HepG2 (cell line): Measurements from ENCODE around the gene PEX10. TPM values are rescaled to one million over a fixed set of nuclear protein-coding genes. Genes with fewer than 3 reads are reported as not detected.

Experiments used
- ATAC-seq: fragments of 200-7000 bp; cut with Tn5 transposase; 3 replicates; pipeline ENCODE4 v1.9.1; 2020; ENCODE audit warnings: mild to moderate bottlenecking, moderate library complexity
- BruUV-seq: library from RNA; stranded (reverse); fragments of 400-500 nt; replicated peaks from 2 replicates; lab custom pipeline; 2021; lab: Mats Ljungman, UMichigan
- CTCF ChIA-PET: fragments of 300-600 bp; formaldehyde crosslinking; extraction: SDS; loops from one replicate; lab custom pipeline; 2021; ENCODE audit warnings: low total read pairs, inconsistent platforms, low intra/inter-chr PET ratio; lab: Yijun Ruan, JAX
- POLR2A ChIA-PET: fragments of 350-600 bp; sonication (Branson Sonifier 250); formaldehyde crosslinking; loops from one replicate; lab custom pipeline; 2020; ENCODE audit warnings: antibody characterized with exemption, inconsistent platforms; lab: Yijun Ruan, JAX
- DNase-seq: peaks from one replicate; pipeline ENCODE4 v3.0.0-alpha.2; 2015; ENCODE audit warnings: low spot score
- FAIRE-seq: peaks from 3 replicates; lab custom pipeline; 2011; peaks lifted over from hg19 to GRCh38; lab: Jason Lieb, UNC
- H2AFZ ChIP-seq: one replicate; pipeline ENCODE4 v1.6.1; 2011; ENCODE audit warnings: low read length, inconsistent platforms
- H3K27ac ChIP-seq: fragments of 300-600 bp; 3 replicates; pipeline ENCODE4 v1.8.0; 2011; ENCODE audit warnings: mixed run types, mild to moderate bottlenecking, mixed read lengths, low read length, inconsistent platforms; ENCODE audit not compliant: insufficient read depth; ENCODE audit errors: extremely low read length
- H3K27me3 ChIP-seq, 2 experiments: fragments of 200-600 bp in 1 of 2; 2 replicates in 1 of 2; 3 replicates in 1 of 2; pipeline versions ENCODE4 v1.6.0 to v1.8.0; 2011; ENCODE audit warnings: low read length in 2 of 2, mild to moderate bottlenecking in 2 of 2, moderate library complexity in 2 of 2, inconsistent platforms in 1 of 2; ENCODE audit not compliant: insufficient read depth in 2 of 2, control insufficient read depth in 1 of 2
- H3K36me3 ChIP-seq, 2 experiments: fragments of 200-600 bp in 1 of 2; replicated peaks in 1 of 2; 2 replicates in 1 of 2; 3 replicates in 1 of 2; pipeline versions ENCODE4 v1.5.1 to v1.8.0; 2011; ENCODE audit warnings: low read length in 2 of 2, inconsistent platforms in 1 of 2; ENCODE audit not compliant: insufficient read depth in 2 of 2, control insufficient read depth in 1 of 2
- H3K4me1 ChIP-seq: 2 replicates; pipeline ENCODE4 v1.5.1; 2012; ENCODE audit warnings: low read length, inconsistent platforms; ENCODE audit not compliant: insufficient read depth
- H3K4me2 ChIP-seq: 2 replicates; pipeline ENCODE4 v1.6.0; 2011; ENCODE audit warnings: low read depth, low read length, inconsistent platforms
- H3K4me3 ChIP-seq, 3 experiments: fragments of 200-600 bp in 1 of 3; sonication (generic), shearing (Covaris generic) in 1 of 3; replicated peaks in 1 of 3; 2 replicates each; pipeline ENCODE4 v1.5.1; 2011 to 2016; ENCODE audit warnings: low read length in 3 of 3, inconsistent platforms in 2 of 3, low read depth in 2 of 3, mild to moderate bottlenecking in 2 of 3, control low read depth in 1 of 3, mixed read lengths in 1 of 3; ENCODE audit not compliant: insufficient read depth in 1 of 3
- H3K79me2 ChIP-seq: one replicate; pipeline ENCODE4 v1.6.1; 2011; ENCODE audit warnings: low read length, inconsistent platforms; ENCODE audit not compliant: insufficient read depth
- H3K9ac ChIP-seq: 2 replicates; pipeline ENCODE4 v1.6.0; 2011; ENCODE audit warnings: mild to moderate bottlenecking, low read depth, low read length, inconsistent platforms; ENCODE audit not compliant: insufficient read depth
- H3K9me3 ChIP-seq: 2 replicates; pipeline ENCODE4 v1.5.1; 2012; ENCODE audit warnings: mild to moderate bottlenecking, low read length
- H4K20me1 ChIP-seq: 2 replicates; pipeline ENCODE4 v1.6.0; 2011; ENCODE audit warnings: inconsistent platforms, mild to moderate bottlenecking, low read length, moderate library complexity; ENCODE audit not compliant: insufficient read depth
- HNF4A ChIP-seq: sonication (generic); formaldehyde crosslinking; IDR thresholded peaks from 2 replicates; pipeline ENCODE4 v1.4.0; 2020; ENCODE audit warnings: missing genetic modification reagents
- SRSF9 ChIP-seq: fragments of 200-400 bp; formaldehyde crosslinking; IDR thresholded peaks from 2 replicates; pipeline ENCODE4 v1.6.1; 2018; ENCODE audit warnings: borderline replicate concordance, mild to moderate bottlenecking, low read depth, low read length; ENCODE audit not compliant: insufficient read depth, poor library complexity, severe bottlenecking
- ZEB1 ChIP-seq: IDR thresholded peaks from 2 replicates; pipeline ENCODE4 v1.6.1; 2012; ENCODE audit warnings: mild to moderate bottlenecking, low read depth, inconsistent platforms; ENCODE audit not compliant: insufficient replicate concordance
- ZFX ChIP-seq: sonication (generic); formaldehyde crosslinking; IDR thresholded peaks from 2 replicates; pipeline ENCODE4 v1.4.0; 2020; ENCODE audit warnings: mild to moderate bottlenecking, low read depth, missing genetic modification reagents, moderate library complexity
- WGBS: methylation state at CpG from one replicate; pipeline ENCODE4 v1.1.6; 2017; ENCODE audit warnings: low lambda C conversion rate; 5-methylcytosine and 5-hydroxymethylcytosine counted together
- in situ Hi-C: cut with HindIII; loops from 2 replicates; pipeline ENCODE4 v1.10.0; 2017; ENCODE audit warnings: low pct_unique_long_range_greater_than_20kb; ENCODE audit not compliant: extremely low pct_ligation_motif_present
- intact Hi-C: fragments of 100-400 bp; cut with micrococcal nuclease; formaldehyde crosslinking; loops from one replicate; pipeline ENCODE4 v1.10.0; 2022; ENCODE audit not compliant: unreplicated experiment
- polyA plus RNA-seq, 8 experiments: library from polyadenylated mRNA; depleted of rRNA in 3 of 8; stranded (reverse) in 7 of 8; unstranded in 1 of 8; fragments of >200 nt; fragmentation: Illumina TruSeq in 4 of 8; extraction: Trizol in 4 of 8; gene quantifications; 2 replicates each; pipeline versions ENCODE4 v1.2.1 to v1.2.3, GENCODE V29; 2011 to 2016; ENCODE audit warnings: low read depth in 4 of 8, missing spikeins in 1 of 8, mixed read lengths in 1 of 8; ENCODE audit not compliant: insufficient read depth in 1 of 8
- total RNA-seq, 5 experiments: library from RNA; depleted of rRNA; stranded (reverse); fragments of >200 nt; fragmentation: Illumina TruSeq; extraction: Trizol; gene quantifications; 2 replicates each; pipeline ENCODE4 v1.2.3, GENCODE V29; 2016; ENCODE audit warnings: low read depth in 1 of 5

PEX10 gene
- total and polyA plus RNA-seq, 2 of the 13 experiments (the other 11 are each of a cell fraction or from before 2014, with no cell fraction given): 16.1 to 39.6 TPM

GRCh38 chr1:2428490-2428889 is 16.1 kb upstream of the PEX10 start:
- no peak overlapping the region for H3K4me2 ChIP-seq
- no peak for TF ChIP-seq ZEB1
- TF ChIP-seq, all 625 proteins: peak for 0
- Histone ChIP-seq H3K27ac (no peak overlapping the region), H3K9ac (no peak overlapping the region), H3K36me3 (no peaks in the 10 kb centered on the region), H3K27me3 (peaks cover 10 to 66% of the 10 kb centered on the region in 2 experiments), H3K79me2 (no peaks in the 10 kb centered on the region), H3K4me1 (no peaks in the 10 kb centered on the region), H2AFZ (no peak overlapping the region), H3K4me3 (no peak overlapping the region), H4K20me1 (no peaks in the 10 kb centered on the region), H3K9me3 (peaks cover 15% of the 10 kb centered on the region)
- ChIA-PET CTCF (no interaction called here), POLR2A (no interaction called here)
- DNase-seq: no peak
- in situ Hi-C loops (no loop called here), intact Hi-C loops (no loop called here)
- no TSS peak for BruUV-seq
- no peak for FAIRE-seq
- WGBS: no CpG with 5 or more reads among the region's 28 CpGs
- ATAC-seq: no peak

DNA sequence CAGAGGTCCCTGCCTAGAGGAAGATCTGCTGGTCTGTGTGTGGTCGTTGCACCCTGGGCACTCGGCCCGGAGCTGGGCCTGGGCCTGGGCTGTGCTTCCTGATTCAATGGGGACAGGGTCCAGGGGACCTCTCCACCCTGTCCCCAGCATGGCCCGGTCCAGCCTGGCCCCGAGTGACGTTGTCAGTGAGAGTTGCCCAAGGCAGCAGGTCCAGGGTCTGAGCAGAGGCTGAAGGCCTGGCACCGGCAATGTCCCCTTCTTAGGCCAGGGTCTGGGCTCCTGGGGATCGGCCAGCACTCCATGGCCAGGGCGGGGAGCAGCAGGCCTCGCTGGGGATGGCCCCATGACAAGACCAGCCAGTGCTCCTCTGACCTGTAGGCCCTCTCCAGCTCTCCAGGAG is 15.6 kb upstream of the PEX10 start:
- intact Hi-C loops (no loop called here), in situ Hi-C loops (no loop called here)
- ATAC-seq (peak; percentile 43), DNase-seq (no peak), FAIRE-seq (no peak)
- Histone ChIP-seq H3K9ac (no peak overlapping the region), H3K27ac (no peak overlapping the region), H3K9me3 (peaks cover 20% of the 10 kb centered on the region), H3K4me2 (no peak overlapping the region), H3K27me3 (peaks cover 7 to 64% of the 10 kb centered on the region in 2 experiments), H3K79me2 (no peaks in the 10 kb centered on the region), H2AFZ (no peak overlapping the region), H3K4me1 (no peaks in the 10 kb centered on the region), H3K4me3 (no peak overlapping the region), H4K20me1 (no peaks in the 10 kb centered on the region), H3K36me3 (no peaks in the 10 kb centered on the region)
- 0 out of 2 replicates have a peak, but pooled peaks have one; percentile 15 for TF ChIP-seq HNF4A (CRISPR knock-in tag)
- peak; percentile 14; the same call in 1 of the 2 replicates for TF ChIP-seq ZFX (CRISPR knock-in tag)
- TF ChIP-seq SRSF9: no peak
- ChIA-PET CTCF (no interaction called here), POLR2A (no interaction called here)
- WGBS: 44% methylated on average over 3 of the region's 10 CpGs
- no TSS peak for BruUV-seq
